GM18517 (cell line): ENCODE results near the gene DOK7.

Experiments used
- ATAC-seq: cut with Tn5 transposase; IDR thresholded peaks from one replicate; pipeline ENCODE4 v1.9.1; 2021; ENCODE audit warnings: mild to moderate bottlenecking, moderate library complexity; ENCODE audit not compliant: unreplicated experiment

DOK7 gene

DNA sequence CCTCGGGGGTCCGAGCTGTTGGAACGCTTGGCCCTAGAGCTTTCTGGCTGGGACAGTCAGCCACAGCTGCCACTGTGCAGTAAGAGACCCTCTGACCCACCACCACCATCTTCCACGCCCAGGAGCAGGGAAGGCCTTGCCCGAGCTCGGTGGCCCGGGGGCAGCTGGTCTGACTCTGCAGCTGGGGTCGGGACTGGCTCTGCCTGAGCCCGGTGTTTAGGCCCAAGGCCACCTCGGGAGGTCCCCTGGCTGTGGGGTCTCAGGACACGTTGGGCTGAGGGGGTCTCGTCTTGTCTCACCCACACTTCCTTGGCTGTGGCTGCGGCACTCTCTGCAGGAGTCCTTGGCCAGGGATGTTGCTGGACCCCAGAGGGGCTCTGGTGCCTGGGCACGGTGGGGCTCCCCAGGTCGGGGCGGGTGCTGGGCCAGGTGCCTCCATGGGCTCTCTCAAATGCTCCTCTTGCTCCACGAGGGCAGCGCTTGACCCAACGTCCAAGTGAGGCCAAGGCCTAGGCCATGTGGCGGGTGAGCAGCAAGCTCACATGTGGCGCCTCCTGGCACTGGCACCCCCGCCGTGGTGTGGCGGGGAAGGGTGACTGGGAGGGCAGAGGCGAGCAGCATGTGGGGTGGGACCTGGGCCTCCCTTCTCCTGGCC is 22.9 kb downstream of the DOK7 start:
- no peak for ATAC-seq

DNA sequence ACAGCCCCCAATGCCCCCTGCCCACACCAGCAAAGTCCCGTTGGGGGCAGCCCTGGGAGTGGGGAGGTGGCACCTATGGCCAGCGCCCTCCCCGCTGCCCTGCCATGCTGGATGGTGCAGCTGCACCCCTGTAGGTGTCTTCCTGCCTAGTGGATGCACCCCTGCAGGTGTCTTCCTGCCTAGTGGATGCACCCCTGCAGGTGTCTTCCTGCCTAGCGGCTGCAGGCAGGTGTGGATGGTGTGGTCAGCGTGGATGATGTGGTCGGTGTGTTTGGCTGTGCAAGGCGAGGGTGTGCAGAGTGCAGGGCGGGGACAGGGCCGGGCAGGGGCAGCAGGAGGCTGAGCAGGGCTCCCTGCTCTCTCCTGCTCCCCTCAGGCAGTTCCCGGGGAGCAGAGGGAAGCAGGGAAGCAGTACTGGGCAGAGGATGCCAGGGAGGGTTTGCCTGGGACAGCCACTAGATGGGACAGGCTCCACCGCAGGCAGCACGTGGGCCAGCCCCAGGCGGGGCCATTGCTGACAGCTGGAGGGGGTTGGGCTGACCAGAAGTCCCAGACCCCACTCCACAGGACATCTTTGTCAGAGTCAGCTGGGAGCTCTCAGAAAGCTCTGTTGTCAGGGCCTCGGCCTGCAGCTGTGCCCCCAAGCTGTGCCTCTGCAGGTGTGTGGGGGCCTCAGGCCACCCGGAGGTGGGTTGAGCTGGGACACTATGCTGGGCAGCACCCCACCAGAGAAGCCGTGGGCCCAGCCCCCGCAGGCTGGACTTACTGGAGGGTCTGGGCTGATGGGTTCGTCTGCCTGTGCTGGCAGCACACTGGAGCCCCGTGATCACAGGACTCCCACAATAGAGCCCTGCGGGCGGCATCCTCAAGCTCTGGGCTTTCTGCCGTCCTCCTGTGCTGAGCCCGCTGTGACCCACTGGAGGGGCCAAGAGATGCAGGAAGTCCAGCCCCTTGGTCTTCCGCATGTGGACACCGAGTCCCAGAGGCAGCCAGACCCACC is 23.7 kb downstream of the DOK7 start:
- ATAC-seq = no peak

DNA sequence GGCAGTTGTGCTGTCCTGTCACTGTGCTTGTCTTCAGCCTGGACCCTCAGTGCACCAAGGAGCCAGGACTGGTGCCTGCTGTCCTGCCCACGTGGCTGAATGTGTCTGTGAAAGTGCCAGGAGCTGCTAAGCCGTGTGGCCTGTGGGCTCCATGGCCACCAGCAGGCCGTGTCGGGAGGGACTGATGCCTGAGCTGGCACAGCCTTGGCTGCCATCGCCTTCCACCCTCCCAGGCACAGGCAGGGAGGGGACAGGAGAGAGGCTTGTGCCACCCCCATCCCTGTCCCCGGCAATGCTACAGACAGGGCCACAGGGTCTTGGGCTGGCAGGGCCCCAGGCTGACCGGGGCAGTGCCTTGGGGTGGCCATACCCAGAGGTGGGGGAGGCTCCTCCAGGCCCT is 24.8 kb downstream of the DOK7 start:
- ATAC-seq = no peak

DNA sequence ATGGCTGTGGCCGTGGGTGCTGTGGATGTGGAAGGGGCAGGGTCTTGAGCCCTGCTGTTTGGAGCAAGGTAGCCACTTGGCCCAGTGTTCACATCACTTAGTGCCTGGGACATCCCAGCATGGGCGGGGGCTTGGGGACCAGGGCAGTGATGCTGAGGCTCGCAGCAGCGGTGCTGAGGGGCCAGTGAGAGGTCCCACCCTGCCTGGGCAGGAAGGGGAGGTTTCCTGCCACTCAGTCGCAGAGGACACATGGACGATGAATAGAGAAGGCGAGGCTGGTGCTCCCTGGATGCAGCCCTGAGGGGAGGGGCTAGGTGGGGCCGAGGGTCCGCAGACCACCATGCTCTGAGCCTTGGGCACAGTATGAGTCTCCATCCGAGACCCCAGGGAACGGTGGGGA is 25.7 kb downstream of the DOK7 start:
- no peak for ATAC-seq

DNA sequence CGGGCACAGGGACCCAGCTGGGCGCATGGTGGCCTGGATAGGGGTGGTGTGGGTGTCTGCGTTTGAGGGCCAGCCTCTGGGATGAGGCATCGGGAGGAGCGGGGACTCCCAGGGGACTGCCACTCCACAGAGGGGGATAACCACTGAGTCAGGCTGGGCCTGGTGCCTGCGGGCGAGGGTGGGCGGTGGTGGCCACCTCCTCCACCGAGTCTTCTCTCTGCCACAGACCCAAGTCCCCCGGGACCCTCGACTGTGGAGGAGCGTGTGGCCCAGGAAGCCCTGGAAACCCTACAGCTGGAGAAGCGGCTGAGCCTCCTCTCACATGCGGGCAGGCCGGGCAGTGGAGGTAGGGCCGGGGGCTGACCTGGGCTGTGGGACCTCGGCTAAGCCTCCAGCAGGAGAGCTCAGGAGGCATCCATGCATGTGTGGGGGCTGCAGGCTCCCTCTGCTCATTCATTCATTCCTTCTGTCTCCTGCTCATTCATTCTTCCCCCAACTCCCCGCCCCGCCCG is 26.4 kb downstream of the DOK7 start:
- ATAC-seq = no peak

DNA sequence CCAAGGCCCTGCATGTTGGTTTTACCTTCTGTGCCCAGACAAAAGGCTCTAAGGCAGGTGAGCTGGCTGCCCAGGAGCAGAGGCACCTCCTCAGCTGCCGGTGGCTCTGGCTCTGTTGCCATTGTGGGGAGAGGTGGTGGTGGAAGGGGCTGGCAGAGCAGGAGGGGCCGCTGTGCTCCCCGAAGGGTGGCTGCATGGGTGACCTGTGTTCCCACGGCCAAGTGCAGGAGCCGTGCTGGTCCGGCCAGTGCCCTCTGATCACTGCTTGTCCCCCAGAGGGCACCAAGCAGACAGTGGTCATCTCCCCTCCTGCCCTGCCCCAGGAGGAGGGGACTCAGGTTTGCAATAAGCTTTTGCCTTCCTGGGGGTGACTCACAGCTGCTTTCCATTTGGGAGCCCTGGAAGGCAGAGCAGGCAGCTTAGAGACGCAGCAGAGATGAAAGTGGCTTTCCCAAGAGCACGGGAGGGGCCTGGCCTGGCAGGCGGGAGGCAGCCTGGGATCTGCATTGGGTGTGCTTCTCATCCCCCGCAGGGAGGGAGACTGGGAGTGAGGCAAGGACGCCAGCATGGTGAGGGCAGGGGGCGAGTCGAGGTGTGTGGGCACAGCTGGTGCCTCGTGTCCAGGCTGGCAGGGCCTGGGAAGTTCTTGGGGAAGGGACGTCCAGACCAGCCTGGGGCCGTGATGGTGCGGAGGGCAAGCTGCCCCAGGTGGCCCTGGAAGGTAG is 28.7 kb downstream of the DOK7 start:
- no peak for ATAC-seq

DNA sequence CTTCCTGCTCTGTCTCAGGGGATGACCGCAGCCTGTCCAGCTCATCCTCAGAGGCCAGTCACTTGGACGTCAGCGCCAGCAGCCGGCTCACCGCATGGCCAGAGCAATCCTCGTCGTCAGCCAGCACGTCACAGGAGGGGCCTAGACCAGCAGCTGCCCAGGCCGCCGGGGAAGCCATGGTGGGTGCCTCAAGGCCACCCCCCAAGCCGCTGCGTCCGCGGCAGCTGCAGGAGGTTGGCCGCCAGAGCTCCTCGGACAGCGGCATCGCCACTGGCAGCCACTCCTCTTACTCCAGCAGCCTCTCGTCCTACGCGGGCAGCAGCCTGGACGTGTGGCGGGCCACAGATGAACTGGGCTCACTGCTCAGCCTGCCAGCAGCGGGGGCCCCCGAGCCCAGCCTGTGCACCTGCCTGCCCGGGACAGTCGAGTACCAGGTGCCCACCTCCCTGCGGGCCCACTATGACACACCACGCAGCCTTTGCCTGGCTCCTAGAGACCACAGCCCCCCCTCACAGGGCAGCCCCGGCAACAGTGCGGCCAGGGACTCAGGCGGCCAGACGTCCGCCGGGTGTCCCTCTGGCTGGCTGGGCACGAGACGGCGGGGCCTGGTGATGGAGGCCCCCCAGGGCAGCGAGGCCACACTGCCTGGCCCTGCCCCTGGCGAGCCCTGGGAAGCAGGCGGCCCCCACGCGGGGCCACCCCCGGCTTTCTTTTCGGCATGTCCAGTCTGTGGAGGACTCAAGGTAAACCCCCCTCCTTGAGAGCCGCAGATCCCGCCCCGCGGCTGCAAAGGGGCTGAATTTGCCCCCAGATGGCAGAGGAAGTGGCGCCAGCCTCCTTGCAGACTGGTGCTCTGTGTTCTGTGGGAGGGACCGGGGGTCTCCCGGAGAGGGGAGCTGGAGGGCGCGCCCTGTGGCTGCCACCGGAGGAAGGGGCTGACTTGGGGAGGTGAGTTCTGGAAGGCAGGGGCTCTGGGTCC is 29.9 kb downstream of the DOK7 start:
- ATAC-seq = no peak

DNA sequence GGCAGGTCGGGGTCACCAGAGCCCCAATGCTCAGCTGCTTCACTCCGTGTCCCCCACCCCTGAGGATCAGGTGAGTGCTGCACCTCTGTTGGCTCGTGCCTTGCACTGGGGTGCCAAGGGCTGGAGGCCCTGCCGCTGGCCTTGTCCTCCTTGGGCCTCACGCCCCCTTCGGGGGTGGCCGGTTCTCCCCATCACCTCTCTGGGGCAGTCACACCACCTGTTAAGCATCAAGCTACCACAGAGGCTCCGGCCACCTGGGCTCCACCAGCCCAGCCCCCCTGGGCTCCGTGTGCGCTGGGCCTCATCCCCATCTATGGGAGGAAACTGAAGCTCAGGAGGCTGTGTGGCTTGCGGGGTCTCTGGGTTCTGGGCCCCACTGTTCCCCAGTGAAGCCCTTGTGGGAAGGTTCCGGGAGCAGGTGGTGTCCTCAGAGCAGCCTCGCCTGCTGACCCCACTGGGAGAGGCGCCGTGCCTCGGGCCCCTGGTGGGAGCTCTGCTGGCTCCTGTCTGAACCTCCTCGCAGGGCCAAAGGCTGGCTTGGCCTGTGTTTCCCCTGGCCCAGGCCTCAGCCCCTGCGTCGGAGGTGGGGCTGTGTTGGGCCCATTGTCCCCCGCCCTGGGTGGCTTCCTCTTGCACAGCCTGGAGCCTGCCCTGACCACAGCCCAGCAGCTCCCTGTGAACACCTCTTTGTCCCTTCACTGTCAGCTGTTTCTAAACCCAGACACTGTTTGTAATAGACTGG is 30.8 kb downstream of the DOK7 start:
- ATAC-seq = no peak

DNA sequence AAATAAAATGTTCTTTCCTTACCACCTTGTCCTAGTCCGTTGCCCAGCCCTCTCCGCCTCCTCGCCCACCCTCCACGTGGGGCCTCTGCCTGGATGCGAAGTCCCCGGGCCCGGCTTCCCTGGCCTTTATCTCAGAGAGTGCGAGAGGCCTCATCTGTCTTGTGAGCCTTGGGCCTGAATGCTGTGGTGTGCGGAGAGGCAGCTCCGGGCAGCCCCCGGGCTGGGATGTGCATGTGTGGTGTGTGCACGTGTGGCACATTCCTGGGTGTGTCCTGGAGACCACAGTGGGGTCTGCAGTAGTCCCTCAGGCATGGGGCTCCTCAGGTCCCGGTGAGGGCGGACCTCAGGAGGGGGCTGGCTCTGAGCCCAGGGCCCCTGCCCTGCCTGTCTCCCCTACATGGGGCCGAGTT is 31.4 kb downstream of the DOK7 start:
- no peak for ATAC-seq

DNA sequence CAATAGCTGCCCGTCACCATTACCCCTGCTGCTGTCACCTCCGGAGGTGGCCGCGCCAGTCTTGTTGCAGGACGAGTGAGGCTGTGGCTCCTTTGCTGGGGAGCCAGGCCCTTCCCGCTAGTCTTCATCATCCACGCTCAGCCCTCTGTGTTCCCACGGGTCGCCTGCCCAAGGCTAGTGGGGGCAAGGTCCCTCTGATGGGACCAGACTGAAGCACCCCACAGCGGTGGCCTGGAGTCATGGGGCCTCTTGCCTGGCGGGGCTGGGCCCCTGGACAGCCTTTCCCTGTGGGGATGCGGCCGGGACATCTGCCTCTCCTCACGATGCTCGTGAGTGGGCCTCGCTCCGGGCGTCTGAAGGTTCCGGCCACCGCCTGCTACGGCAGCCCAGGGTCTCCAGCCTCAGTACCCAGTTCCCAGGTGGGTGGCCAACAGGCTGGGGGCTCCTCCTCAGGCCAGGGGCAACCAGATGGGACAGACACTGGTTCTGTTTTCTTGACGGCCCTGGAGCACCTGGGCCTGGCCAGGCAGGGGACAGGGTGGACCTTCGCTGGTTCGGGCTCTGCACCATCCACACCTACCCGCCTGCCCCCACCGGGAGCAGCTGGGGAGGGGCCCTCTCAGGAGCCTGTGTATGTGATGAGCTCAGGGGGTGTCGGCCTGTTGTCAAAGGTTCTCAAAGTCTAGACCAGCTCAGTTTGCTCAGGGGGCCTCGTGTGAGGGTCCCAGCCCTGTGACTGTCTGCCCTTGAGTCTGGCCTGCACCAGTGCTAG is 32.3 kb downstream of the DOK7 start:
- no peak for ATAC-seq

DNA sequence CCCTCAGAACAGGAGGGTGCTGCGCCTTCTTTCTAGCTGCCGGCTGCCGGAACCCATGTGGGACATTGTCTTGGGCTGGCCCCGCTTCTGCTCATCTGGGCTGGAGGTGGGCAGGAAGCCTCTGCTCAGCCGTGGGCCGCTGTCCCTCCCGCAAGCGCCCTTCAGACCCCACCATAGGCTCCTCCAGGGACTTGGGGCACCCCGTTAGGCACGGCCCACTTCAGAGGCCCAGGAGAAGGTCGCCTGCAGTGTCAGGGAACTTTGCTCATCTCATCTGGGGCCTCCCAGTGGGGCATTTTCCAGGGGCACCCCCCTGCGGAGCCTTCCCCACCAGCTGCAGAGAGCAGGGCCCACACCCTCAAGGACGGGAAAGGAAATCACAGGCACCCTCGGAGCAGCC is 32.9 kb downstream of the DOK7 start:
- no peak for ATAC-seq

DNA sequence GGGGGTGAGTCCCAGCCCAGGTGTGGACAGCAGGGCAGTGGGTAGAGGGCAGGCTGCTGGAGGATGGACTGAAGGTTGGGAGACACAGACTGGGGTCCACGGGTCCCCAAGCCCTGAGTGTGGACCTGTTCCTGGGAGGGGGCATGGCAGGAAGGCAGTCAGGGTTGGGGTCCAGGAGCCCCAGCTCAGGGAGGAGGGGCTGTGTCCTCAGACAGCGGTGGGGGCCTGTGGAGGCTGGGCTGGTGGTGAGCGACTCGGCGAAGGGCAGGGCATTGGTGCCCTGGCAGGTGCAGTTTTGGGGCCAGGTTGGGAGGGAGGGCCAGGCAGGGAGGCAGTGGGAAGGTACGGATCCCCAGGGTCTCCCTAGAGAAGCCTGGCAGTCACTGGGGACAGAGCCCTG is 34.0 kb downstream of the DOK7 start:
- ATAC-seq = no peak

DNA sequence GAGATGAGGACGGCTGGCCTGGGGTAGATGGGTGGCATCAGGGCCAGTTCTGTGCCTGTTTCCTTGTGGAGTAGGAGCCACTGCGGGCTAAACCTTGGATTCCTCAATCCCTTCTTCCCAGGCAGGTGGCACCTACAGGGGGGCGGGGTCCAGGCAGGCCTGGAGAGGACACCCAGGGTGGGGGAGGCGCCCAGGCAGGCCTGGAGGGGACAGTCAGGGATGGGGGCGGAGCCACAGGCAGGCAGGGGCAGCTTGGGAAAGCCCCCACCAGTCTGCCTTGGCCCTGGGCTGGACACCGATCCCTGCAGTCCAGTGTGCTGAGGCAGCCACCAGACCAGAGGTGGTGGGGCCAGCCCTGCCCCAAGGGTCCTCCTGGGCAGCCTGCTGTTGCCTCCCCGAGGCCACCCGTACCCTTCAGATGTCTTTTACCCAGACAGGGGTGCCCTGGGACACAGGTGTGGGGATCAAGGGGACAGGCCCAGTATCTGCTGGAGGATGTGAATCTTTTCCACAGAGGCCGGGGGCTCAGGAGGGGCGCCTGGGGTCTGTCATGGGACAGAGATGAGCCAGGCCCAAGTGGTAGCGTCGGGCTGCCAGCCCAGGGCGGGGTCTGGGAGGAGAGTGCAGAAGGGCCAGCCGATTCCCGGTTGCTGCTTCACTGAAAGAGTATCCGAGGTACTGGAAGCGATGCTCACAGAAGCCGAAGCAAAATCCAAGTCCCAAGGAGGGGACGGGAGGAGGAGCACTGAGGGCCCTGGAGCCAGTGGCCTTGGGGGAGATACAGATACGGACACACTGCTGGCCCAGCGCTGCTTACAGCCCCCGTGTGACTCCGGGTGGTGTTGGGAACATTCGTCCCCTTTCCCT is 34.6 kb downstream of the DOK7 start:
- ATAC-seq = no peak

DNA sequence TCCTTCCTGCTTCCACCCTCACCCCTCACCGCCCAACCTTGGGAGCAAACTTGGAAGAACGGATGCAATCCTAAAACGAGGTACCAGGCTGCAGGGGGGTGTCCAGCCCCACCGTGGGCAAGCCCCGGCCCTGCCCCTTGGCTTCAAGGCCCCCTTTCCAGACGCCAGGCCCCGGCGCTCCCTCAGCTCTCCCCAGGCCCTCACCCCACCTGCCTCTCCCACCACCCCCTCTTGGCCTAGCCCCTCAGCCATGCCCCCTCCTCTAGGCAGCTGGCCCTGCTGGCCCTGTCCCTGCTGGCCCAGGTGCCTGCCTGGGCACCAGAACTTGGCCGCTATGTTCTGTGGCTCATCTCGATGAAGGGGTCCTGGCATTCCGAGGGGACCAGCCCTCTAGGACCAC is 35.3 kb downstream of the DOK7 start:
- no peak for ATAC-seq

DNA sequence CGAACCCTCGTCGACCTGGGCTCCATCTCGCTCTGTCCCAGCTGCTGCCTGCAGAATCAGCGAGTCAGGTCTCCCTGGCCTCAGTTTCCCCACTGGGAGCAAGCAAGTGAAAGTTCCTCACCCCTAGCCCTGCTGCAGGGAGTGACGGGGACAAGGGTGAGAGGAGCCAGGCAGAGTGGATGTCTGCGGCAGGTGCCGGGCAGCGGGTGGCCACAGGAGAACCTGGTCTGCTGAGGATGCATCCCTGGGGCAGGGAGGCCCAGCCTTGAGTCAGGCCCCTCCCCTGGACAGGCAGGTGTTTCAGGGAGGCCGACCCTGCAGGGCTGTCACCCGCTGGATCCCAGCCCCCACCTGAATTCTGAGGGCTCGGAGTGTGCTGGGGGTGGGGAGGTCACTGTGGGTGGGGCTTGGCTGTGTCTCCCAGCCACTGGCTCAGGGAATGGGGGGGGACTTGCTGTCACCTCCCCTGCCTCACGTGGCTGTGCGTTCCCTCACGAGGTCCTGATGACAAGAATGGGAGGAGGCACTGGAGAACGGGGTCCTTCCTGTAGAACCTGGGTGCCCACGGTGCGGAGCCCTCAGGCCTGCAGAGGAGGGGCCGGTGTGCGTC is 35.9 kb downstream of the DOK7 start:
- no peak for ATAC-seq

DNA sequence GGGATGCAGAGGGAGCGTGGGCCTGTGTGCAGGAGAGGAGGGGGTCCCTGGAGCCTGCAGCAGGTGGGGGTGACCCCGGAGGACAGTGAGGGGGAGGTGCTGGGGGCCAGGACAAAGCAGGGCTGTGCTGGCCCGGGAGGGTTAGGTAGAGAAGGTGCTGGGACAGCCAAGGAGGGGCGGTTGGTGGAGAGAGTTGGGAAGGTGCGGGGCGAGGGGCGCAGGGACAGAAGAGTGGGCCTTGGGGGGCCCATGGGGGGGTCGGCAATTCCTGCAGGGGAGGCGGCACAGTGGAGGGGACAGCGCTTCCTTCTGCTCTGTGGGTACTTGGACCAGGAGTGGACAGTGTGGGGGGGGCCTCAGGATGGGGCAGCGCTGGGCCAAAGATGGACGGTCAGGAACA is 36.6 kb downstream of the DOK7 start:
- ATAC-seq = no peak

DNA sequence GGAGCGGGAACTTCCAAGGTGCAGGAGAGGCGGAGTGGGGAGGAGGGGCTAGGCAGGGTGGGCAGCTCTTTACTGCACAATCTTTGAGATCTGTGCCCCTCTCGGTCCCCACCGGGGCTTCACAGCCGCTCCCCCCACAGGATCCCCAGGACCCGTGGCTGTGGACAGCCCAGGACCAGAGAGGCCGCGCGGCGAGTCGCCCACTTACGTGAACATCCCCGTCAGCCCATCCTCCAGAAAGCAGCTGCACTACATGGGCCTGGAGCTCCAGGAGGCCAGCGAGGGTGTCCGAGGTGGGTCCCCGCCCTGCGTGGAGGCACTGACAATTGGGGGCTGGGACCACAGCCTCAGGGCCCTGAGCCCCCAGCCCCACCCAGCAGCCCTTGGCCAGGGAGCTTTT is 37.0 kb downstream of the DOK7 start:
- no peak for ATAC-seq
